Prostate gland (tissue), 2 donors: ENCODE data around the gene DDX54. TPM values are rescaled to one million over a fixed set of nuclear protein-coding genes. Genes with fewer than 3 reads are reported as not detected.

Experiments
- DNase-seq: peaks from one replicate; pipeline ENCODE4 v3.0.0-alpha.2; 2019; ENCODE audit warnings: low spot score
- H3K27ac ChIP-seq, 2 donors: fragments of 200-600 bp; sonication (generic); 2 replicates each; pipeline ENCODE4 v1.5.1; 2017 to 2019
- H3K27me3 ChIP-seq: fragments of 200-600 bp; sonication (generic); replicated peaks from 2 replicates; pipeline ENCODE4 v1.5.1; 2019; ENCODE audit not compliant: insufficient read depth
- H3K36me3 ChIP-seq, 2 donors: fragments of 200-600 bp; sonication (generic); 1 replicate in 1 of 2; 2 replicates in 1 of 2; pipeline versions ENCODE4 v1.5.1 to v1.8.1; 2017 to 2019
- H3K4me1 ChIP-seq: fragments of 200-600 bp; sonication (generic); replicated peaks from 2 replicates; pipeline ENCODE4 v1.5.1; 2019
- H3K4me3 ChIP-seq, 2 donors: fragments of 200-600 bp; sonication (generic); 2 replicates each; pipeline ENCODE4 v1.5.1; 2017 to 2019
- H3K9me3 ChIP-seq: fragments of 200-600 bp; sonication (generic); 2 replicates; pipeline ENCODE4 v1.5.1; 2017
- CTCF ChIP-seq, 4 experiments: fragments of 200-600 bp in 2 of 4; fragments of 450-650 bp in 2 of 4; sonication (generic) in 2 of 4; IDR thresholded peaks; 1 replicate in 3 of 4; 2 replicates in 1 of 4; pipeline ENCODE4 v1.5.1; 2016 to 2019; ENCODE audit warnings: antibody characterized with exemption in 4 of 4, mild to moderate bottlenecking in 2 of 4, moderate library complexity in 2 of 4
- POLR2A ChIP-seq: fragments of 450-650 bp; IDR thresholded peaks from one replicate; pipeline ENCODE4 v1.6.1; 2016; ENCODE audit warnings: antibody characterized with exemption, mild to moderate bottlenecking
- POLR2AphosphoS5 ChIP-seq: sonication (generic); formaldehyde crosslinking; IDR thresholded peaks from one replicate; pipeline ENCODE4 v1.6.1; 2017; ENCODE audit warnings: antibody characterized with exemption
- WGBS: methylation state at CpG from one replicate; pipeline ENCODE4 v1.1.5; 2018; 5-methylcytosine and 5-hydroxymethylcytosine counted together
- intact Hi-C: fragments of 100-400 bp; cut with DNase I; formaldehyde crosslinking; loops from one replicate; pipeline ENCODE4 v1.14.2; 2022
- total RNA-seq, 2 donors: library from RNA; depleted of rRNA; stranded (reverse); fragments of >200 nt; gene quantifications; one replicate each; pipeline ENCODE4 v1.1.0, GENCODE V29; 2016

Gene DDX54
- total RNA-seq, 2 donors from 2014 or later: 66.3 to 119 TPM

GRCh38 chr12:113227686-113228391, 42.6 kb upstream of the DDX54 start:
- TF ChIP-seq CTCF (IDR thresholded peaks at IDR 0.05): no peak
- no peak for TF ChIP-seq POLR2AphosphoS5
- TF ChIP-seq POLR2A: no peak
- 84% methylated on average over 5 of the region's 5 CpGs for whole genome bisulfite sequencing
- Histone ChIP-seq H3K4me1 (no peaks in the 10 kb centered on the region), H3K9me3 (no peaks in the 10 kb centered on the region), H3K4me3 (no peak overlapping the region), H3K27ac (no peak overlapping the region), H3K27me3 (no peaks in the 10 kb centered on the region), H3K36me3 (peaks cover 0 to 1% of the 10 kb centered on the region in 2 donors)
- DNase-seq: no peak
- intact Hi-C loops: loop anchor here (10.0 kb wide), 1 partner anchor 107 kb away; the partner anchor contains the start of gene SLC8B1

GRCh38 chr12:113226696-113227568, 41.7 kb upstream of the DDX54 start:
- Histone ChIP-seq H3K36me3 (no peaks in the 10 kb centered on the region), H3K4me1 (no peaks in the 10 kb centered on the region), H3K27ac (no peak overlapping the region), H3K9me3 (no peaks in the 10 kb centered on the region), H3K27me3 (no peaks in the 10 kb centered on the region), H3K4me3 (no peak overlapping the region)
- no peak for TF ChIP-seq POLR2A
- TF ChIP-seq POLR2AphosphoS5: no peak
- TF ChIP-seq CTCF (IDR thresholded peaks at IDR 0.05): no peak
- WGBS: 83% methylated on average over 13 of the region's 13 CpGs
- intact Hi-C loops: loop anchor here (10.0 kb wide), 1 partner anchor 108 kb away; the partner anchor contains the start of gene SLC8B1
- DNase-seq: no peak

GRCh38 chr12:113224955-113225354, 39.7 kb upstream of the DDX54 start:
- DNase-seq: no peak
- H3K9me3 ChIP-seq: no peaks in the 10 kb centered on the region
- no peak overlapping the region for H3K4me3 ChIP-seq
- 92% methylated on average over 4 of the region's 4 CpGs for WGBS
- H3K27ac ChIP-seq: no peak overlapping the region
- H3K27me3 ChIP-seq: no peaks in the 10 kb centered on the region
- no peaks in the 10 kb centered on the region for H3K36me3 ChIP-seq
- TF ChIP-seq POLR2A (no peak), POLR2AphosphoS5 (no peak), CTCF (IDR thresholded peaks at IDR 0.05) (no peak)
- intact Hi-C loops: loop anchor here (10.0 kb wide), 1 partner anchor 110 kb away; the partner anchor contains the start of gene SLC8B1
- H3K4me1 ChIP-seq: no peaks in the 10 kb centered on the region

- intact Hi-C loops: loop anchor here (2.0 to 10.0 kb wide), 2 partner anchors 38 to 112 kb away; partner anchors contain the start of genes DDX54, RITA1 and SLC8B1
- Histone ChIP-seq H3K36me3 (no peaks in the 10 kb centered on the region), H3K4me1 (no peaks in the 10 kb centered on the region), H3K27ac (peak overlapping the region; percentile 91 to 92), H3K27me3 (no peaks in the 10 kb centered on the region), H3K4me3 (peak overlapping the region in 1 of 2 donors; percentile 98), H3K9me3 (no peaks in the 10 kb centered on the region)
- DNase-seq: peak; percentile 65
- peak; percentile 92 for TF ChIP-seq POLR2AphosphoS5
- no peak for TF ChIP-seq POLR2A
- peak in 1 of 4 experiments; percentile 21 for TF ChIP-seq CTCF (IDR thresholded peaks at IDR 0.05)
- WGBS: 10% methylated on average over 11 of the region's 11 CpGs
Measured at GRCh38 chr12:113222730-113223531, 37.7 kb upstream of the DDX54 start.
